ENCODE data around the gene PIK3IP1. TPM values are rescaled to one million over a fixed set of nuclear protein-coding genes. Genes with fewer than 3 reads are reported as not detected.

Gene PIK3IP1
- total RNA-seq, 1 donor from 2014 or later, result 25.7 TPM

- intact Hi-C loops (cut with micrococcal nuclease), result no loop called here
Measured at GRCh38 chr22:31281733-31282132, 10.6 kb downstream of the PIK3IP1 start.

- intact Hi-C loops (cut with micrococcal nuclease), result no loop called here
Measured at GRCh38 chr22:31279821-31280505, 12.3 kb downstream of the PIK3IP1 start.

- intact Hi-C loops (cut with micrococcal nuclease), result no loop called here
Measured at GRCh38 chr22:31279327-31279669, 13.0 kb downstream of the PIK3IP1 start.

GRCh38 chr22:31278626-31279326, 13.5 kb downstream of the PIK3IP1 start:
- intact Hi-C loops (cut with micrococcal nuclease), result no loop called here

GRCh38 chr22:31278151-31278621, 14.1 kb downstream of the PIK3IP1 start:
- intact Hi-C loops (cut with micrococcal nuclease), result no loop called here

- intact Hi-C loops (cut with micrococcal nuclease), result no loop called here
Measured at GRCh38 chr22:31277741-31278140, 14.5 kb downstream of the PIK3IP1 start.

GRCh38 chr22:31276426-31277167, 15.7 kb downstream of the PIK3IP1 start:
- intact Hi-C loops (cut with micrococcal nuclease), result no loop called here

- intact Hi-C loops (cut with micrococcal nuclease), result no loop called here
Measured at GRCh38 chr22:31275576-31275975, 16.7 kb downstream of the PIK3IP1 start.

- intact Hi-C loops (cut with micrococcal nuclease), result no loop called here
Measured at GRCh38 chr22:31275018-31275417, 17.3 kb downstream of the PIK3IP1 start.

GRCh38 chr22:31274017-31274416, 18.3 kb downstream of the PIK3IP1 start:
- intact Hi-C loops (cut with micrococcal nuclease), result no loop called here

- intact Hi-C loops (cut with micrococcal nuclease), result loop anchor here (1.0 kb wide), 1 partner anchor 60 kb away; the partner anchor contains the start of gene LIMK2
Measured at GRCh38 chr22:31272522-31273446, 19.5 kb downstream of the PIK3IP1 start.

GRCh38 chr22:31271485-31271884, 20.8 kb downstream of the PIK3IP1 start:
- intact Hi-C loops (cut with micrococcal nuclease), result no loop called here

GRCh38 chr22:31271026-31271425, 21.3 kb downstream of the PIK3IP1 start:
- intact Hi-C loops (cut with micrococcal nuclease), result no loop called here

- intact Hi-C loops (cut with micrococcal nuclease), result no loop called here
Measured at GRCh38 chr22:31269892-31270579, 22.3 kb downstream of the PIK3IP1 start.

GRCh38 chr22:31268281-31268680, 24.0 kb downstream of the PIK3IP1 start:
- intact Hi-C loops (cut with micrococcal nuclease), result no loop called here

- intact Hi-C loops (cut with micrococcal nuclease), result no loop called here
Measured at GRCh38 chr22:31263896-31264640, 28.2 kb downstream of the PIK3IP1 start.

- intact Hi-C loops (cut with micrococcal nuclease), result no loop called here
Measured at GRCh38 chr22:31262312-31263133, 29.8 kb downstream of the PIK3IP1 start.

- intact Hi-C loops (cut with micrococcal nuclease), result no loop called here
Measured at GRCh38 chr22:31260474-31260856, 31.8 kb downstream of the PIK3IP1 start.

Measured in T-helper 2 cell treated with Interferon-gamma antibody and Interleukin-4, amounts not matched to agents 100 ng/mL and 5 ng/mL, for 36 hours (primary cell).